ENCODE results near the gene TERF2IP.

TERF2IP gene

DNA sequence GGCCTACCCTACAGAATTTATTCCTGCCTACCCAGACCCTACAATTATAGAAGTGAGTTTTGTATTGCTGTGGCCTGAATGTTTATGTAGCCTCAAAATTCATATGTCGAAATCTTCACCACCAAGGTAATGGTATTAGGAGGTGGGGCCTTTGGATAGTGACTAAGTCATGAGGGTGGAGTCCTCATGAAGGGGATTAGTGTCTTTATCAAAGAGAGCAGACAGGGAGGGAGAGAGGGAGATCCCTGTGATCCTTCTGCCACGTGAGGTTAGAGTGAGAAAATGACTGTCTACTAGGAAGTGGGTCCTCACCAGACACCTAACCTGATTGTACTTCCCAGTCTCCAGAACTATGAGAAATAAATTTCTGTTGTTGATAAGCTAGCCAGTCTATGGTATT lies 54.7 kb downstream of the TERF2IP start:
- ChIA-PET CTCF (no interaction called here), POLR2A (no interaction called here)
- TF ChIP-seq, protein P1, sequence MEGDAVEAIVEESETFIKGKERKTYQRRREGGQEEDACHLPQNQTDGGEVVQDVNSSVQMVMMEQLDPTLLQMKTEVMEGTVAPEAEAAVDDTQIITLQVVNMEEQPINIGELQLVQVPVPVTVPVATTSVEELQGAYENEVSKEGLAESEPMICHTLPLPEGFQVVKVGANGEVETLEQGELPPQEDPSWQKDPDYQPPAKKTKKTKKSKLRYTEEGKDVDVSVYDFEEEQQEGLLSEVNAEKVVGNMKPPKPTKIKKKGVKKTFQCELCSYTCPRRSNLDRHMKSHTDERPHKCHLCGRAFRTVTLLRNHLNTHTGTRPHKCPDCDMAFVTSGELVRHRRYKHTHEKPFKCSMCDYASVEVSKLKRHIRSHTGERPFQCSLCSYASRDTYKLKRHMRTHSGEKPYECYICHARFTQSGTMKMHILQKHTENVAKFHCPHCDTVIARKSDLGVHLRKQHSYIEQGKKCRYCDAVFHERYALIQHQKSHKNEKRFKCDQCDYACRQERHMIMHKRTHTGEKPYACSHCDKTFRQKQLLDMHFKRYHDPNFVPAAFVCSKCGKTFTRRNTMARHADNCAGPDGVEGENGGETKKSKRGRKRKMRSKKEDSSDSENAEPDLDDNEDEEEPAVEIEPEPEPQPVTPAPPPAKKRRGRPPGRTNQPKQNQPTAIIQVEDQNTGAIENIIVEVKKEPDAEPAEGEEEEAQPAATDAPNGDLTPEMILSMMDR (IDR thresholded peaks at IDR 0.05; ENCODE audit: control extremely low read depth, extremely low read depth, low read depth, missing control alignments) = no peak
- DNase-seq (ENCODE audit: extremely low spot score) = no peak

DNA sequence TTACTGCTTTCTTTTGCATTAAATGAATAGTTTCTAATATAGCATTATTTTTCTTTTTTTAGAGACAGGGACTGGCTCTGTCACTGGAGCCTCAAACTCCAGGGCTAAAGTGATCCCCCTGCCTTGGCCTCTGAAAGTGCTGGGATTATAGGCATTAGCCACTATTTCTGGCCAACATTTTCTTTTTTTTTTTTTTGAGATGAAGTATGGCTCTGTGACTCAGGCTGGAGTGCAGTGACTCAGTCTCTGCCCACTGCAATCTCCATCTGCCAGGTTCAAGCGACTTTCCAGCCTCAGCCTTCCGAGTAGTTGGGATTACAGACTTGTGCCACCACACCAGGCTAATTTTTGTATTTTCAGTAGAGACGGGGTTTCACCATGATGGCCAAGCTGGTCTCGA lies 55.7 kb downstream of the TERF2IP start:
- DNase-seq (ENCODE audit: extremely low spot score) = no peak
- TF ChIP-seq, protein P1 (IDR thresholded peaks at IDR 0.05; ENCODE audit: control extremely low read depth, extremely low read depth, low read depth, missing control alignments) = no peak
- ChIA-PET CTCF (no interaction called here), POLR2A (no interaction called here)
